HG03175 (cell line): ENCODE data around the gene SCUBE1.

ENCODE experiments used
- ATAC-seq: cut with Tn5 transposase; IDR thresholded peaks from one replicate; pipeline ENCODE4 v1.9.1; 2021; ENCODE audit warnings: mild to moderate bottlenecking, moderate library complexity; ENCODE audit not compliant: unreplicated experiment

The SCUBE1 gene

DNA sequence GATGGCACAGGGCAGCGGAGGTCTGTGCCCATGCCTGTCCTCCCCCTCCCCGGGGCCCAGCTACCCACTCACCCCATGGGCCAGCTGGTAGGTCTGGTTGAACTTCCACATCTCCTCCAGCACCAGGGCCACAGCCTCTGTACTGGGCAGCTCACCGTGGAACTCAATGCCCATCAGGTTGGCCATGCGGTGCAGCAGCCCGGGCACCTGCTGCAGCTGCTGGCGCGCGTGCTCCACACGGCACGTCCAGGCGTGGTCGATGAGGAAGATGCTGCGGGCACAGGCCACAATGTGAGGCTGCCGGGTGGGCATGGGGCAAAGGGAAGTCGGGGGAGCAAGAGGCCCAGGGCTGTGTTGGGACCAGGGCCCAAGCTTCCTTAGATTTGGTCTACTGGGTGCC is 162.5 kb downstream of the SCUBE1 start:
- no peak for ATAC-seq

DNA sequence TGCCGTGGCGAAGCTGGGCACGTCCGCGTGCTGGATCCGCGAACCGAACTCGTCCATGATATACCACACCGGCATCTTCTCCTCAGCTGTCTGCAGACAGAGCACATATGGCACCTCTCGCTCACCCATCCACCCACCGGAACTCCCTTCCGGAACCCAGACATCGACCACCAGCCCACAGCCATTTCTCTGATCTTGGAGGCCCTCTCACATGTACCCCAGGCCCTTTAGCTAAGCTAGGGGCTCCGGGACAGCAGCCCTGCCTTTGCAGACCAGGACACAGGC is 163.3 kb downstream of the SCUBE1 start:
- no peak for ATAC-seq

GRCh38 chr22:43179146-43179910 is 163.8 kb downstream of the SCUBE1 start:
- ATAC-seq: no peak

DNA sequence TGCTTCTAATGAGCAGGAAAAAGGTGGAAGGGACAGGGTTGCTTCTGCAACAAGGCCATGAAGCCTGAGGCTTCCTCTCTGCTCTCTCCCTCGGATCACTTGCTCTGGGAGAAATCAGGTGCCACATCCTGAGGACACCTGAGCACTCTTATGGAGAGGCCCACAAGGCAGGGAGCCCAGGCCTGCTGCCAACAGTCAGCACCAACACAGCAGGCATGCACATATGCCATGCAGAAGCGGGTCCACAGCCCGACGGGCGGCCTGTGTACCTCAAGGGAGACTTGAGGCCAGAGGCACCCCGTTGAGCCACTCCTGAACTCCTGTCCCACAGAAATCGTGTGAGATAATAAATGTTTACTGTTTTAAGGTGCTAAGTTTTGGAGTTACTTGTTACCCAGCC is 165.7 kb downstream of the SCUBE1 start:
- no peak for ATAC-seq

DNA sequence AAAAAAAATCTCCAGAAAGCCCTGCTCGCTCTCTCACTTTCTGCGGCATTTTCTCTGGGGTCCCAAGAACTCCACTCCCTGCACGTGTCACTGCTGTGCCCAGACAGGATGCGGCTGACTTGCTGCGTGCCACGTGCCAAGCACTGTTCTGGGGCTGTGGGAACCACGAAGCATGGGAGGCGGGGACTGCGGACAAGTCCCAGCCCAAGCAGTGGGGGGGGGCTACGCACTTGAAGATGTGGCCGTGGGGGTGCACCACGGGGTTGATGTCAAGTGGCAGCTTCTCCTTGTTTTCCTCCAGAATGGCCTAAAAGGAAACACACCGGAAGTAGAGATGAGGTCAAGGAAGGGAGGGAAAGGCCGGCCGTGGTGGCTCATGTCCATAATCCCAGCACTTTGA is 167.1 kb downstream of the SCUBE1 start:
- ATAC-seq: no peak

DNA sequence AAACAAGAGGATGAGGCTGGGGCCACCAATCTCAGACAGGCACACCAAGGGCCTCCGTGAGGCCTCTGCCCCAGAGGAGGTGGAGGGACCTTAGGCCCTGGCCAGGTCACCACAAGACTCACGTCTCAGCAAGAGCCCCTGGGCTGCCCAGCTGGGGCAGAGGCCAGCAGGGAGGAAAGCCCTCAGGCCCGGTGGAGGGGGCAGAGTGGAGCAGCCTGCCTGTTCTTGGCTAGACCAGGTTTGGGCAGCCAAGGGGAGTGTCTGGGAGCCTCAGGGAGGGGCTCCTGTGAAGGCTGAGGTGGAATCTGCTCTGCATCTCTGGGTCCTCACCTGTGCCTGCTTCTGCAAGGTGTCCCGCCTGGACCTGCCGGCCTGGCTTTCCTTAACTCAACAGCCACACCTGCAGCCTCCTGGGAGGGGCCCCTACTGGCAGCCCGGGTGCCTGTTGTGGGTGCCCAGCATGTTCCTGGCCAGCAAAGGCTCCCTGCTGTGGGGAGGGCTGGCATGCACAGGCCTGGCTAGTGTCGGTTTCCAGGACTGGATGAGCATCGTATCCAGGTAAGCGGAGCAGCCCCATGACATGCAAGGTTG is 168.1 kb downstream of the SCUBE1 start:
- ATAC-seq: no peak

- ATAC-seq: no peak
These were observed 169.0 kb downstream of the SCUBE1 start for GRCh38 chr22:43173976-43174720.

DNA sequence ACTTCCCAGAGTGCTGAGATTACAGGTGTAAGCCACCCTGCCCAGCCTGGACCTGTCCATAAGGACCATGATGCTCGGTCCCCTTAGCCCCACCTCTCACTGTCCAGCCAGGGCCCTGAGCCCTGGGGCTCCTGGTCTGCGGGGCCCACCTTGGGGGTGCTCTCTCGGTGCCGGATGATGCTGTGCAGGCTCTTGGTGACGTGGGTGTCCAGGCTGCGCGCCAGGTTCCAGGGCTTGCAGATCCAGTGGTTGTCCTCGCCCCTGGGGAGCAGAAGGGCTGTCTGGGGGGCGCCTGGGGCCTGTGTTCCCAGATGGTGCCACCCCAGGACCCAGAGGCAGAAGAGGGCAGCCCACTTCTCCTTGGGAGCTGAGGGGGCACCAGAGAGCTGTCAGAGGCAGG is 169.6 kb downstream of the SCUBE1 start:
- ATAC-seq: no peak

DNA sequence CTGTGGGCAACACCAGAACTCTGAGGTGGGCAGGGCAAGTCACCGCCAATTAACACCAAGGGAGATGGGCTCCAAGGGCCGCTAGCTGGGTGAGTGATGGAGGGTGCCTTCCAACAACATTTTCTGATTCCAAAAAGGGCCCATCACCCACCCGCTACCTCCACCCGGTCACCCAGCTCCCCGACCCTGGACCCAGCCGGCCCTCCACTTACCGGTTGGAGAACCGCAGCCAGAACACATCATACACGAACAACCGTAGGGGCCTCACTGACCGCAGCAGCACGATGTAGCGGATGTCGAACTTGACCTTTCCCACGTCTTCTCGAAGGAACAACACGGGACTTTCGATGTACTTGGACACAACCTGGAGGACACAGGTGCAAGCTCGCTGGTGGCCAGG is 171.0 kb downstream of the SCUBE1 start:
- no peak for ATAC-seq

GRCh38 chr22:43171607-43172006 is 171.6 kb downstream of the SCUBE1 start:
- ATAC-seq: no peak

GRCh38 chr22:43171019-43171491 is 172.1 kb downstream of the SCUBE1 start:
- ATAC-seq: no peak

GRCh38 chr22:43170131-43170480 is 173.1 kb downstream of the SCUBE1 start:
- ATAC-seq: no peak

DNA sequence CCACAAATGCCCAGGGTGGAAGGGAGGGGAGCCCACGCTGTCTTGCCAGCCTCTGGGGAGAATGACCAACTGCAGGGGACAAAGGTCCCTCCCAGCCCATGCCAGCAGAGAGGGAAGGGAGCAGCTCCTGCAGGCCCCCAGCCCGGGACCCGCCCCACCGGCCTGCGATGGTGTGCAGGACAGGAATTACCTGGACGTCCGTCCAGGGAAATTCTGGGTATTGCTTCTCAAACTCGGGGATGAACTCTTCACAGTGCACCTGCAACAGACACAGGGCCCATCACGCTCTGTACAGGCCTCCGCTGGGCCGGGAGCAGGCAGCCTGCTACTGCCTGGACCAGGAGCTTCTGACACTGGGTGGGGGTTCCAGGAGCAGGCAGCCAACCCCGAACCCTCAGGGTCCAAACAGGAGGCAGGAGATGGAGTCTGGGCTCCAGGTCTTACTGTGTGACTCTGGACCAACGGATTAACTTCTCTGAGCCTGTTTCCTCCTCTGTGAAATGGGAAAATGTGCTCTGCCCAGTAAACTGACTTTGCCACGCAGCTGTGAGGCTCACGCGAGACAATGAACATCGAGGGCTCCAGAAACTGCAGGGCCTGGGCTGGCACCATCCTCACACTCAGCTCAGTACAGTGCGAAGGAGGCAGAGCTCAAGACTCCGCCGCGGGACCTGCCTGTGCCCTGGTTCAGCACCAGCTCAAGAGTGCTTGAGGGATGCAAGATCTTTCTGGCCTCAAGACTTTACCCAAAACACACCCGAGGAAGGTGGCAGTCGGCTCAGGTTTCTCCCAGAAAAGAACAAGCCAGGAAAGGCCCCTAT is 173.7 kb downstream of the SCUBE1 start:
- ATAC-seq: no peak

DNA sequence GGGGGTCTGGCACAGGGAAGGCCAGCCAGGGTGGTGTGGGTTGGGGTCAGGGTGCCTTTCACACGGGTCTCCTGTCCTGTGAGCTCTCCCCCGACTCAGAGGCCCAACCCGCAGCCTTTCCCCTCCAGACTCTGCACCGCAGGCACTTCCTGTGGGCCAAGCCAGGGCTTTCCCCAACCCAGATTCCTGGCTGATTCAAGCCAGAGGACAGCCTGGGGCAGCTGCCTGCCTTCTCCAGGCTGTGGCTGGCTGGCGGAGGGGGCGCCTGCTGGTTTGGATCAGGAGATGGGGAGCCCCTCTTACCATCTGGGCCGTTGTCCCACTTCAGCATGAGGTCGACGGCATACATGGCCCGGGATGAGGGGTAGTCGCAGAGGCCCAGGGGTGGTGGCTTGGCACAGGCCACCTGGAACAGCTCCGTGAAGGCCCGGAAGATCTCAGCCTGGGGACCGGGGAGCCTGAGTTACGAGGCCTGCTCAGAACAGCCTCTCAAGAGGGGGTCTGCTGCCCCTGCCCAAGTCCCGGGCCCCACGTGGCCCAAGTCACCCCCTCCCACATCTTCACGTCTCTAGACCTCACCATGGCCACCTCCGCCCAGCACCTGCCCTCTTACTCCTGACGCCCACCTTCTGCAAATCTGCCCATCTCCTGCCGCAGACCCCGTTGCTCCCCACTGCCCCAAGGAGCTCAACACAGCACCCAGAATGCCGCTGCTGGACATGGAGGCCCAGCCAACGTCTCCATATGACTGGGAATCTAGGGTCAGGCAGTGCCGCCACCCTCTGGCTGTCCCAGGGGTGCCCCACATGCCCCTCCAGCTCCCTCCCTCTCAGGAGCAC is 174.5 kb downstream of the SCUBE1 start:
- ATAC-seq: no peak

GRCh38 chr22:43167001-43167589 is 176.1 kb downstream of the SCUBE1 start:
- ATAC-seq: no peak

GRCh38 chr22:43166132-43166930 is 176.8 kb downstream of the SCUBE1 start:
- no peak for ATAC-seq

DNA sequence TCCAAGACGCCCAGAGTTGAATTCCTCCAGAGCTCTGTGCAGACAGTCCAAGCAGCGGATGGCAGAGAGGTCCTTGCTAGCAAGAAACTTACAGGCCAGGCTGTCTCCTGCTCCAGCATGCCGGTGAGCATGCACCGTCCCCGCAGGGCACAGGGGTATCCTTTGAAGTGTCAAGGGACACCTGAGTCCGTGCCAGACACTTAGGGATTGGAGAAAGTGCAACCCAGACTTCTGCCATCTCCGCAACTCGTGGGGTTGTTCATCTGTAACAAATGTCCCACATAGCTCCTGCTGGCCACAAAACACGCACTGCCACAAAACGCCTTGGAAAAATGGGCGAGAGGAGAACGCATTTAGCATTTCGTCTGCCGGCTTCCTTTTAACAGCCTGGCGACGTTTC is 178.5 kb downstream of the SCUBE1 start:
- no peak for ATAC-seq

DNA sequence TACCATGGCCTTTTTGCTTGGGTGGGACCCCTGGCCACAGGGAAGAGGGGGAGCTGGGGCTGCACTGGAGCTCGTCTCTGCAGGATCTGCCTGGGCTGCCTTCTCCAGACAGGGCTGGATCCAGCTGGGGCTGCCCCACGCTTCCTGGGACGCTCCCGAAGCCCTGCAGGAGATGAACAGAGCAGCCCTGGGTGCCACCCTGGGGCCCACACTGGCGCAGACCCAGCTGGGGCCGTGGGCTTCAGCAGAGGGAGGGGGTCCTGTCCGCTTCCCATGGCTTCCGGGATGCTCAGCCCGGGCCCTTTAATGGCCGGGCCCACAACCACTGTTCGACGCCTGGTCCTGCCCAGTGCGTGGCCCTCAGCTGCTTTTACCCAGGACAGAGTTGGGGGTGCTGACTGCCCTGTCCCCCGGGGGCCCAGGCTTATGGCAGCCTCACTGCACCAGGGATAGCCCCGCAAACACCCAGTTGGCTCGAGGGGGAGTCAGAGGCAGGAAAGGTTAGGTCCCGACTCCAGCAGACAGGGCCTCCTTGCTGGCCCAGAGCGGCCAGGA is 179.9 kb downstream of the SCUBE1 start:
- ATAC-seq: no peak
